HG03442 (cell line): ENCODE data around the gene NR2F1.

Experiments used
- ATAC-seq: cut with Tn5 transposase; IDR thresholded peaks from one replicate; pipeline ENCODE4 v1.9.1; 2021; ENCODE audit warnings: mild to moderate bottlenecking, moderate library complexity; ENCODE audit not compliant: unreplicated experiment

The NR2F1 gene

DNA sequence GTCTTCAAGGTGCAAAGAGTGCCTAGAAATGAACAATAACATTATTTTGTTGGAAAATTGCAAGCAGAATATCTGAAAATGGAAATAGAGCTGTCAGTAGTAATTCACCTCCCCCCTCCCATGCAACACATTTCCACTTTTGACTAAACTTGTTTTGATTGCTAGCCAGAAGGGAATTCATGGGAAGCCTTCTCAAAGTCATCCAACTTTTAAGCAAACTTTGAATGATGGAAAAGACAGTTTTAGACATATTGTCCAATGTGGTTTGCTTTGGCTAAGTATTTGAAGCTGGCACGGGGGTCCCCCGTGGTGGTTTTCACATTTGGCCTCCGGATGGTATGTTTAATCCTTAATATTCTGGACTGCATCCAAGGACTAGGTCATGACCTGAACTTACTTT, 7.5 kb downstream of the NR2F1 start:
- no peak for ATAC-seq

DNA sequence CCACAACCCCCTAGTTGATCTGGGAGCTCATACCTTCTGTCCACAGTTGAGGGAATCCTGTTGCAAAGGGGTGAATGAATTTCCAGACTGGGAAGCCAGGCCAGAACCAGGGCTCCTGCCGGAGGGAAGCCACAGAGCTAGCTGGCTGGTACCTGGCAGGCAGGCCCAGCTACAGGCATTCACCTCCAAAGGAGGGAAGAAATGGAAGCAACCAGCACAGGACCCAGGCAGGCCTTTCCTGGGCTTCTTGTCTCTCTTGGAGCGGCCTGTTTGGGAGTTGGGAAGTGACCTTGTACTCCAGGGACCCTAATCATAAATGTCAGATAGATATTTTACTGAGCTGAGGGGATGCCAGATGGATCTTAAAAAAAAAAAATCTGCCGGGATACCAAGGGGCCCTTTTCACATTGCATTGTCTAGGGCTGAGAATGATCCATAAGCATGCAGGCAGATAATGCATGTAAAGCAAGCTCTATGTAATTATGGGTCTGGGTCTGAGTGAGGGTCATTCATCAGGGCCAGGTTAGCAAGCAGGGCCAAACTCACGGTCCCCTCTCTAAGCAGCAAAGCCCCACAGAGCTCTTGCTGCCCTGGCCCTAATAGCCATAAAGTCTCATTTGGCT, 8.4 kb downstream of the NR2F1 start:
- no peak for ATAC-seq

DNA sequence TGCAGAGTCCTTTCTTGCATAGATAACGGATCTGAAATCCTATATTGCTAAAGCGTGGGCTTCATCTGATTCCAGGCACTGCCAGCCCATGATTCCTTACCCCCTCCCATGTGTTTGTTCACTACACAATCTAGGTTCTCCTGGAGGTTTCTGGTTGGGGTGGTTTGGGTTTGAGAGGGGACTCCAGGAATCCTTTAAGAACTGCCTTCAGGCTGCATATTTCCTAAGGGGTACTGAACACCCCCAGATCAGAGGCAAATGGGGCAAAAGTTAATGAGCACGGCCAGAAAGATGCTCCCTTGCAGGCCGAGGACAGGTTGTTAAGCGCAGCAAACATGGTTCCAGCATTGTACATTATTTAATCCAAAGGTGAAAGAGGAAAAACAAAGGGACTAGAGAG, 9.9 kb downstream of the NR2F1 start:
- no peak for ATAC-seq

DNA sequence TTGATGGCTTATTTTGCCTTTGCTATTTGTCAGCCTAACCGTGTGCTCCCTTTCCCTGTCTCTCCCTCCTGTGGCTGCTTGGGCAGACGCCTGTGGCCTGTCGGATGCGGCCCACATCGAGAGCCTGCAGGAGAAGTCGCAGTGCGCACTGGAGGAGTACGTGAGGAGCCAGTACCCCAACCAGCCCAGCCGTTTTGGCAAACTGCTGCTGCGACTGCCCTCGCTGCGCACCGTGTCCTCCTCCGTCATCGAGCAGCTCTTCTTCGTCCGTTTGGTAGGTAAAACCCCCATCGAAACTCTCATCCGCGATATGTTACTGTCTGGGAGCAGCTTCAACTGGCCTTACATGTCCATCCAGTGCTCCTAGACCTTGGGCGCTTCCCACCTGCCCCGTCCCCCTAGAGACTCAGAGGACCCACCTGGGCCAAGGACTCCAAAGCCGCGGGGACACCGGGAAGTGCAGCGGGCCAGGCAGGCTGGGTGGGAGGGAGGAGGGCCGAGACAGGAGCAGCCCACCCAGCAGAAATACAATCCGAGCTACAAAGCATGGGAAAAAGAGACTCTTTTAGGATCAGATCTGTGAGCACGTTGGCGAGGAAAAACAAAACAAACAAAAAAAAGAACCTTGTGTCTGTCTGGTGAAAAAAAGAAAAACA, 10.6 kb downstream of the NR2F1 start:
- no peak for ATAC-seq

DNA sequence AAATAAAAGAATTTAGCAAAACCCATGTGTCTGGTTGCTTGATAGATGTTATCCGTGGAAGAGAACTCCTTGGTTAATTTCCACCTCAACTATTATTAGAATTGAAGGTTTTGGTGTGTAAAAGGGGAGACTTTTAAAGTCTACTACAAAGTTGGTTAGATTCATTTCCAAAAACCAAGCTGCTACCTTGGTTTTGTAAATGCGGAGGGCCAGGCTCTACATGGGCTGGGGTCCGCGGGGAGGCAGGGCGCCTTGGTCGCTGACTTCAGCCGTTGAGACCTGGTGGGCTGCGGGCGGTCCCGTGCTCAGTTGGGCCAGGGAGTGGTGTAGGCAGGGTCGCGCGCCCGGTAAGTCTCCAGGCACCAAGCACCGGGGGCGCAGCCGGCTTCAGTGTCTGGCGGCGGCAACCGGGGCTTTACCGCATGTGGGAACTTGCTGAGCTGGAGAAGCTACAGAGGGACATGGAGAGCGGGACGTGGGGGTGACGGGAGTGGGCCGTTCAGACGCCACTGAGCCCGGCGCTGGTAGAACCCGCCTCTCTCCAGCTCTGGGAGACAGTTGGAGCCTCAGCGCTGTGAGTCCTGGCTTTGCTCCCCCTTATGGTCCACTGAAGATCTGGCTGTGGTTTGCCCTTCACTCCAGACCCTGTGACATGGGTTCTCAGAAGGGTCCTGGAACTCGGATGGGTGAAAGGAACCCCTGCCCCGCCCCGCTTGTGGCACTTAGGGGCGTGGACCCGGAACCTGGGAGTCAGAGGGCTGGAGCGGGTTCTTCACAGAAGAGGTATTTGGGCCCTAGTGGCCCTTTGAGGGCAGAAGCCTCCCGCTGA, 11.8 kb downstream of the NR2F1 start:
- no peak for ATAC-seq

DNA sequence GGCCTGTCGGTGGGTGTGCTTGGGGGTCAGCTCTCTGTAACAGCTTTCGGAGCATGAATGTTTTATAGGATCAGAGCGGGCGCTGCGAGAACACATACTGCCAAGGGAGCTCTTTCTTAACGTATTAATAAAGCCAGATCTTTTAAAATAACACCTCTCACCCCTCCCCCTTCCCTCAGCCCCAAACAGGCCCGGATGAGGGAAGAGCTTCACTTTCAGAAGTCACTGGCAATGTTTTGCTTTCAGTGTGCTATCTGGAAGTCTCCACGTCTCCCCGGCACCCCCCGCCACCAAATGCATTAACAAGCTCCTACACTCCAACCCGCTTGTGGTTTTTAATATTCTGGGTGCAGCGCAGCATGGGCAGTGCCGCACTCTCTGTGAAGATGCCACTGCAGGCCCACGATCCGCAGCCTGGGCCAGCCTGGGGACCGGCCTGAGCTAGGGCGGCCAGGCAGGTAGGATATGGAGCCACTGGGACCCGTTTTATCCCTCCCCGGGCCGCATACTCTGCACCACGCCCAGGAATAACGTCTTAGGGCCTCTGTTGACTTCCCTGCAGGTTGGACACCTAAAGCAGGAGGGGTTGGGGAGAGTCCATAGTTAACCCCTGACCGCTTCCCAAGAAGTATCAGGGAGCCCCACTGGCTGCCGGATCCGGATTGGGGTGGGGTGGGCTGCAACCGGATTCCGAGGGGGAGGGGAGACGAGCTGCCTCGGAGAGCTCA, 12.6 kb downstream of the NR2F1 start:
- no peak for ATAC-seq

DNA sequence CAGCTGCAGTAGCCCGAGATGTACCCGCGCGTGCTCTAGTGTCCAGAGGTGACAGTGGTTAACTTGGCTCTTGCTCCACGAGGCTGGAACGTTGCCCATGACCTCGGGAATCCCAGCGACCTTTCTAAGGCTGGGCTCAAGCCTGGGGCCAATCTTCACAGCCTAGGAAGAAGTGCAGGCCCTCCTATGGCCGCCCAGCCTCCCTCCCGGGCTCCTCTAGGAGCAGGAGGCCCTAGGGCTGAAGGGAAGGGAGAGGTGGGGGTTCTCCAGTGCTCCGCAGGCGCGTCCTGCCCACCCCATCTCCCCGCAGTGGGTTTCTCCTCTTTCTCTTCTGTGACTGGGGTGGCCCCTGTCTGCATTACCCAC, 13.3 kb downstream of the NR2F1 start:
- ATAC-seq, result no peak

DNA sequence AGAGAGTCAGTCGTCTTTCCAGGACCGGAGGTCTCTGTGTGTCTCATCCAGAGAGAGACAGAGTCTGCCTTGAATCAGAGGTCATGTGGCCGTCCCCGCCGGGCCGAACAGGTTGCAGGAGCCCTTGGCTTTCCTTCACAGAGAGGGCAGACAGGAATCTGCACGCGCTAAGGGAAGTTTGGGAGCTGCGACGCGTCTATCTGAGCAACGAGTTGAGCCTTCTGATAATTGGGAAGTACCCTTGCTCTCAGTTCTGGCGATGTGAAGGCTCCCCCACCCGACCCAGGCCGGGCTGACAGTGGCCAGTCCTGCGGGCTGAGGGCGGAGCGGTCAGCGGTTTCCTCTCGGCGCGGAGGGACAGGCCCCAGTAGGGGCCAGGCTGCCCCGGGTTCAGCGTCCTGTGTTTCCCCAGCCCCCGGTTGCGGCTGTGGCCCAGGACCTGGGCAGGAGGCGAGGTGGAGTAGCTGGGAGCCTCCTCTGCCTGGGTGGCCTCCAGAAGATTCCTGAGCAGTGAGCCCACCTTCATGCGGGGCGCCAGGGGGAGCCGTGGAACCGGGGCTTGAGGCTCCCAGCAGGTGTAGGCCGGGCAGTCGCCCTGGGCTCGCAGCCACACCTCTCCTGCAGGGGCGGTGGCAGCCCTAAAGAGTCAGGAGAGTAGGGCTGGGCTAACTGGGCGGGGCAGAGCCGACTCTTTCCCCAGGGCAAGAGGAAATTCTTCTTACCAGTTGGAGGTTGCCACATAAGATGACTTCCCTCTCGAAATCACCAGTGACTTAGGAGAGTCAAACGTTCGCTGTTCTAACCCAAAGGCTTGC, 13.9 kb downstream of the NR2F1 start:
- no peak for ATAC-seq

DNA sequence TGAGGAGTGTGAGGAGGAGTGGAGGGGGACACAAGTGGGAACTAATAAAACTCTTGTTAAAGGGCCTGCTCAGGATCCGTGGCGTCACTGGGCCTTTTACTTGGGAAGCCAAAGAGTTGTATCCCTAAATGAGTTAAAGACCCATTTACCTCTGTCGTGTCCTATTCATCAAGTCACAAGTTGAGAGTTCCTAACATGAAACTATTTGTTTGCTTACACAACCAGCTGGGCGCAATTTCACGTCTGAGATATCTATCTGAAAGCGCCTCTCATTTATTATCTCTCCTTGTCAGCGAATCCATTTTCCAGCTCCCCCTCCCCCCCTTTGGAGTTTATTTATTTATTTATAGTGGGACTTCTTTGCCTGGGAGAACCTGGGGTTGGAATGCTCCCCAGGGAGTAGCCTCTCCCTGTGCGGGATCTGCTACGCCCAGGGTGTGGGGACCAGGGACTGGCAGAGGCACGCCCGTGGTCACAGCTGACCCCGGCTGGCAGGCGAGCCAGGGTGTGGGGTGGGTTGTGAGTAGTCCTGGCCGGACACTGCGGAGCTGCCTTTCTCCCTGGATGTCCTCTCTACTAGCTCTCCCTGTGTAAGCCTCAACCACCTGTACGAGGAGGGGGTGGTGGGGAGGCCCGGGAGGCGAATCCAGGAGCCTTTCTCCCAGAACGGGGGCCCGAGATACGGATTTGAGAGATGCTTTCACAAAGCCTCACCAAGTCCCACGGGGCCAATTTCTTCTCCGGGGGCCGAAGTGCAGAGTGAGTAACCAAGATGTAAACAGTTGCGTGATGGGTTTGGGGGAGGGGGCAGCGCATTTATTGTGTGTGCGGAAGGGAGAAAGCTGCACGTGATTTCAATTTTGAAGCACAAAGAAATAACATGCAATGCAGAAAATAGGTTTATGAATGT, 15.3 kb downstream of the NR2F1 start:
- no peak for ATAC-seq

DNA sequence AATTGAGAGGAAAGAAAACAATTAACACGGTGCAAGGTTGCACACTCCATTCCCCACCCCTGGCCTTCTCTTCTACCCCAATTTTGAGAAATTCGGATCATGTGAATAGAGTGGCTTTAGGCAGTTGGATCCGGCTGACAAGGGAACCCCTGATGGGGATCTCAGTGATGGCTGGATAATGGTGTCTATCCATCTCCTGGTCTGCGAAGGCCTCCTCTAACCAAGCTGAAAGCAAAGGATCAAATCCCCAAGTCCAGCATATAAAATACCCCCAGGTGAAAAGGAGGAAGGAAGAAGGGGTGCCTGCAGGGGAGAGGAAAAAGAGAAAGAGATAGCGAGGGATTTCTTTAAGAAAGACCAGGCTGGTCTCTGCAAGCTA, 16.0 kb downstream of the NR2F1 start:
- ATAC-seq, result no peak

DNA sequence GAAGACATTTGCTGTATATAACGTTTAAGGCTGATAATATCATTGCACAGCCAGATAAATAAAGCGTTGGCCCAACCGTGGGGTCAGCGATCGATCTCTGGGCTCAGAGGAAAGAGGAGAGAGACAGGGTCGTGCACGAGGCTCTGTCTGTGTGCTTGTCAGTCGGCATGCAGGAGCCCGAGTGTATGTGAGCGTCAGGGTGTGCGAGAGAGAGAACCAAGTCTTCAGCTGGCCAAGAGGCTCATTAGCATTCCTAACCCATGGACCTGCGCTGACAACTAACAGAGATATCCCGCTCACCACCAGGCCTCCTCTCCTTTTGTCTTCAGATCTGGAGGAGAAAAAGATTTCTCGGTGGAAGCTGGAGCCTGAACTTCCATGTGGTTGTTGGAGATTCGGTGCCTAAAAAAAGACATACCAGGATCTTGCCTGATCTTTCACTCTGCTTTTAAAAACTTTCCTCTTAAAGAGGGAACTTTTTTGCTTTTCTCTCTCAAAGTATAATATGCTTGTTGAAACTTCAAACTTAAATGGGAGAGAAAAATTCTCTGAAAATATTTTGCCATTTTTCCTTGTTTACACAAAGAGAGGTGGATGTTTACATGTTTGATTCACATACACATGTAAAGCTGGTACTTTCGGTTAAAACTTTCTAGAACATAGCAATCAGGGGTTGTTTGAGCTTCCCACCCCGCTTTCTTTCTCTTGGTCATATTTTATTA, 16.5 kb downstream of the NR2F1 start:
- no peak for ATAC-seq

DNA sequence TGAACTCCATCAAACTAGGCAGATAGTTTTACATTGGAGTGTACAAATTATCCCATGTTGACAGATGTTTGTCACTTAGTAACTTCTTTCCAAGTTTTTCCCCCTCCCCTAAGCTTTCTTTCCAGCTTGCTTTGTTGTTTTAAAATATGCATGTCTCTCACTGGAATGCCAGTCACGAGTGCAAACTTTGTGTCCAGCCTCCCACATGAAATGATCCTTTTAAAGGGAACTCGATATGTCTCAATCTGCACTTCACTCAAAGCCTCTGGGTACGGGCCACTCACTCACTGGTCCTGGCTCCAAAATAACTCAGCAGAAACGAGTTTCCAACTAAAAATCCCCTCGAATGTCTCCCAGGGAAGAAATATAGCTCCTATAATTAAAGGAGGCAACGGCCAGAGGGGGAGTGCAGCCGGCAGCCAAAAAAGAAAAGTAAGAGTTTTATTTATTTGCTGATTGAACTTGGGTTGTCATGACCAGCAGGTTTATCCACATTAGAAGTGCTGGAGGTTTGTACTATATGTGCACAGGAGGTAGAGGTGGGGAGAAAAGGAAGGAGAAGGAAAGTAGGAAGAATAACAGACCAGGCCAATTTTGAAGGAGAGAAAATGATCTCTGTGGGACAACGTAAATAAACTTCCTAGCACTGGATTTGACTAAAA, 17.5 kb downstream of the NR2F1 start:
- ATAC-seq, result no peak

DNA sequence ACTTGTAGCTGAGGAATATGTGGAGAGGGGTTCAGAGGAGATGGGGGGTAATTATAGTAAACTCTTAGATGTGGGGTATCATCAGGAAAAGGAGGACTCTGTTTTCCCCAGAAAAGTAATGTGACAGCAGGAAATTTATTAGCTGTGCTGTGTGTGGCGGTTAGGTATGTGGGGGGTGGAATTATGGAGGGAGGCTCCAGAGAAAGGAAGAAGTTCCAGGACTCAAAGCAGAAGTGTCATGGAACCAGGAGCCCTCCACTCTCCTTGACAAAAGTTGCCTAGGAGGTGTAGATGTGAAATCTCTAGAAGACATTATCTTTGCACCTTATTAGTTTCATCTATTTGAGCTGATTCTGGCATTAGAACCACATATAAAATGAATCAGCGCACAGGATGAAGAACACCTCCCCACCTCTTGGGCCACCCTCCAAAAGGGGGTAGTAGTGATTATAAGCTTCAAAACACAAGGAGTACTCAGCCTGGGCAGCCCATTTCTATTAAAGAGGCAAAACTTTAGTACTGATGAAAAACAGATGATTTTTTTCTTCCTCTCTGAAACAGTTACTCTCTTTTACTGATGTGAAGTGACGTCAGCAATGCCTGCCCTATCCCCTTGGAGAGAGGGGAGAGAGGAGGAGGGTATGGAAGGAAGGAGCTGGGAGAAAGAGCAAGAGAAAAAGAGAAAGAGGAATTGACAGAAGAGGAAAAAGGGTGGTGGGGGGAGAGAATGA, 18.2 kb downstream of the NR2F1 start:
- ATAC-seq, result no peak

DNA sequence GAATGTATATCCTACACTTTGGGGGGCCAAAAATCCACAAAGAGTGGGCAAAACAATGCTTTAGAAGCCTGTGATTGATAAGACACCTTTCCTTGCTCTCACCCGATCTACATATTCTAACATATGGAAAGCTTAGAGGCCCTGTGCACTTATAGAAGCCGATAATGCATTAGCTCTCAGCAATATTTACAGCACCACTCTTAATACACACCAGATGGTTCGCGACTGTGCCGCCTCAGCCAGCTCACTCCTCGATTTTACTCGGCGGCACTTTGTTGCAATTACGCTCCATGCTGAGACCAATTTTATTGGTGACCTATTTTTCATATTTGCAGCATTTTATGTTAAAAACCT, 18.8 kb downstream of the NR2F1 start:
- no peak for ATAC-seq

DNA sequence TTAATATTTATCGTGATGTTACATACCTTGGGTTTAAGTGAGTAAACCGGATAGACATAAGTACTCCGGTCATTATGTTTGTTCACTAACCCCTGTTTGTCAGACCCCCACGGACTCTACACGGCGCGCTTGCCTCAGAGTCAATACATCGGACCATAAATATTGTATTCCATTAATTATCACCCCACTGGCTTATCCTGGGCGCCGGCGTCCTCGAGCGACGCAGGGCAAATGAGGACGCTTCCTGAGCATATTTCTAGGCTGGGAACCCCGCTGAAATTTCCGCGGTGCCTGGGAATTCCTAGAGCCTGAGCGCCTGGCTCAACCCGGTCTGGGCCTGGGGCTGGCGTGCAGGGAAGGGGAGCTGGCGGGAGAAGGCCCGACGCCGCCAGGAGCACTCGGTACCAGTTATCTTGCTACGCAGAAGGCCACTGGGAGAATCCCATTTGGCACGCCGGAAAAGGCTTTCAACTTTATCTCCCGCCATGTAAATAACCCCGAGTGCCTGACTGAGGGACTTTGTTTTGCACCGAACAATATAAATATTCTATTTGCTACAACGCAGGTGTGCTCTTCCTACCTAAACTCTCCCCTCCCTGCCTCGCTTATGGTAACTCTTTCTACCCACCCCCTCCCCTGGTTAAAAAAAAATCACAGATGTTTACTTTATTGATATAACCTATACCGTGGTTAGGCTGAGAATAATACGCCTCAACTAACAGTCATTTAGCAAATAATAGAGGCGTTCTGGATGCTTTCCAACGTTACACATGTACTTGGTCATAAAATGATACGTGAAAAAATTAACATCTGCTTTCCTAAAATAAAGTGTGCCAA, 19.4 kb downstream of the NR2F1 start:
- no peak for ATAC-seq

DNA sequence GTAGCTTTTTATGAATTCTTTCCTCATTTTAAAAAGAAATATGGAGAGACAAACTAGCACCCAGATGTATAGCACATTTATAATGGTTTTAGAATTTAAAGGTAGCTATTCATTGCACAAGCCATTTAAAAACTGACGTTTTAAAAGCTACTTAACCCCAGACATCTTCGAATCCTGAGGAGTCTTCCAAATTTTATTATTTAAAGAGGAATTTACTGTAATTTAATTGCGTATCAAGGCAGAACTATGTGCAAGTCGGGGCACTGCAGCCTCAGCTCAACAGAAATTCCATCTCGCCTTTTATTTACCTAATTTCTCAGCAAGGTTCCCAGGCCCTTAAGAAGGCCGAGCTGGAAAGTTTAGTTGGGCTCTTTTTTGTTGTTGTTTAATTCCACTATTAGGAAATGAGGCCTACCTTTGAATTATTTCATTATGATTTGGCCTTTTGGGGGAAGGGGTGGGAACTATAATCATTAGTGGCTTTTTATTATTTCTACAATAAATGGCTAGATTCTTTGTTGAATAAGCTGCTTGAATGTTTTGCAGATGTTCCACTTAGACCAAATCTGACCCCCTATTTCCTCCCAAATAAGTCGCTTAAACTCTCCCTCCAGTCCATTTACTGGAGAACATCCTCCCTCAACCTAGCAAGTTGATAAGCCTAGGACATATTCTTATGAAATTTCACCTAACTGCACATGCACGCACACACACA, 20.2 kb downstream of the NR2F1 start:
- ATAC-seq, result no peak
